NCI-H460 (cell line): Measurements from ENCODE around the gene UBTF. TPM values are rescaled to one million over a fixed set of nuclear protein-coding genes. Genes with fewer than 3 reads are reported as not detected.

ENCODE experiments used
- DNase-seq: peaks from one replicate; pipeline ENCODE4 v3.0.0-alpha.2; 2016; ENCODE audit warnings: low read depth; ENCODE audit errors: extremely low read depth
- polyA plus RNA-seq: library from polyadenylated mRNA; depleted of rRNA; stranded (reverse); fragments of >200 nt; gene quantifications from 2 replicates; pipeline ENCODE4 v1.2.3, GENCODE V29; 2014; cell fraction: nucleus; rRNA removed
- total RNA-seq: library from RNA; depleted of rRNA; stranded (reverse); fragments of >200 nt; shearing (Covaris generic); gene quantifications from 2 replicates; pipeline ENCODE4 v1.2.3, GENCODE V29; 2014; rRNA removed

Gene UBTF
- 44.2 and 49.8 TPM in 2 replicates for total RNA-seq
- 50.4 and 56.6 TPM in 2 replicates for polyA plus RNA-seq

GRCh38 chr17:44219616-44220212 is at the start of gene UBTF:
UBTF (minus strand) TSS chr17:44219675; CDS start chr17:44218229, 1,446 bp downstream.
- peak; percentile 52 for DNase-seq

- DNase-seq, result no peak
Observed at GRCh38 chr17:44268709-44269534, 49.4 kb upstream of the UBTF start.

- DNase-seq, result no peak
Observed at GRCh38 chr17:44267818-44268490, 48.5 kb upstream of the UBTF start, which contains the start of gene SLC4A1. SLC4A1 (minus strand) TSS chr17:44268135; CDS start chr17:44262866, 5,269 bp downstream.

GRCh38 chr17:44267165-44267455 is 47.6 kb upstream of the UBTF start:
- no peak for DNase-seq

- no peak for DNase-seq
Observed at GRCh38 chr17:44266402-44267164, 47.1 kb upstream of the UBTF start.

GRCh38 chr17:44263345-44263902 is 43.9 kb upstream of the UBTF start:
- no peak for DNase-seq

GRCh38 chr17:44262654-44263225 is 43.3 kb upstream of the UBTF start:
- no peak for DNase-seq

GRCh38 chr17:44260296-44260695 is 40.8 kb upstream of the UBTF start:
- DNase-seq, result no peak

GRCh38 chr17:44258811-44259351 is 39.4 kb upstream of the UBTF start:
- no peak for DNase-seq

- DNase-seq, result no peak
Observed at GRCh38 chr17:44257815-44258760, 38.6 kb upstream of the UBTF start.

GRCh38 chr17:44256671-44257070 is 37.2 kb upstream of the UBTF start:
- DNase-seq, result no peak

GRCh38 chr17:44255915-44256314 is 36.4 kb upstream of the UBTF start:
- DNase-seq, result no peak

GRCh38 chr17:44254361-44255095 is 35.1 kb upstream of the UBTF start:
- no peak for DNase-seq

GRCh38 chr17:44253006-44253405 is 33.5 kb upstream of the UBTF start:
- DNase-seq, result no peak

- DNase-seq, result no peak
Observed at GRCh38 chr17:44251062-44251461, 31.6 kb upstream of the UBTF start.

- no peak for DNase-seq
Observed at GRCh38 chr17:44249501-44250246, 30.2 kb upstream of the UBTF start.
